Hematopoietic multipotent progenitor cell (in vitro differentiated cells): Measurements from ENCODE around the gene MRPS5. TPM values are rescaled to one million over a fixed set of nuclear protein-coding genes. Genes with fewer than 3 reads are reported as not detected.
"Not testable (repeated sequence)": the region's sequence is repeated elsewhere in the genome, so short reads cannot be mapped to it uniquely, and the experiment has no call there.

Experiments used
- DNase-seq, 3 donors: peaks; one replicate each; pipeline ENCODE4 v3.0.0-alpha.2; 2011 to 2015; ENCODE audit warnings: low read depth in 2 of 3, low spot score in 2 of 3
- total RNA-seq: library from RNA; depleted of rRNA; stranded (reverse); fragments of >200 nt; gene quantifications from one replicate; pipeline ENCODE4 v1.2.3, GENCODE V29; 2012

The MRPS5 gene
- total RNA-seq: 27.7 TPM

GRCh38 chr2:95121407-95122196, at the start of gene MRPS5:
Gene MRPS5 (minus strand): TSS chr2:95121808. CDS start chr2:95121791, 17 bp downstream.
- peak; percentile 65 to 80 (median 70) for DNase-seq

- no peak for DNase-seq
Observed at GRCh38 chr2:95166065-95166763, 44.6 kb upstream of the MRPS5 start.

- peak; percentile 90 to 98 (median 97) for DNase-seq
Observed at GRCh38 chr2:95165371-95166064, 43.9 kb upstream of the MRPS5 start, which contains the start of gene ZNF2. Gene ZNF2 (plus strand): TSS chr2:95165809. CDS start chr2:95176227, 10,418 bp downstream.

- DNase-seq: no peak
Observed at GRCh38 chr2:95165030-95165370, 43.4 kb upstream of the MRPS5 start.

- DNase-seq: peak; percentile 49 to 80 (median 79)
Observed at GRCh38 chr2:95159690-95160449, 38.3 kb upstream of the MRPS5 start, which contains the start of gene ZNF514. Gene ZNF514 (minus strand): TSS chr2:95159848. CDS start chr2:95153253, 6,595 bp downstream.

GRCh38 chr2:95158891-95159619, 37.4 kb upstream of the MRPS5 start:
- peak in 2 of 3 donors; percentile 30 to 40 for DNase-seq

- DNase-seq: no peak
Observed at GRCh38 chr2:95158441-95158840, 36.8 kb upstream of the MRPS5 start.

- peak in 1 of 3 donors; percentile 4 for DNase-seq
Observed at GRCh38 chr2:95149397-95149984, 27.9 kb upstream of the MRPS5 start.

GRCh38 chr2:95143838-95144237, 22.2 kb upstream of the MRPS5 start:
- no peak for DNase-seq

GRCh38 chr2:95138702-95139101, 17.1 kb upstream of the MRPS5 start:
- DNase-seq: no peak

- DNase-seq: no peak
Observed at GRCh38 chr2:95122197-95122551, 566 bp upstream of the MRPS5 start.

- no peak for DNase-seq
Observed at GRCh38 chr2:95121093-95121406, 558 bp downstream of the MRPS5 start.

GRCh38 chr2:95115418-95115817, 6.2 kb downstream of the MRPS5 start:
- DNase-seq: peak; percentile 43 to 76 (median 63)

- no peak for DNase-seq
Observed at GRCh38 chr2:95113464-95113863, 8.1 kb downstream of the MRPS5 start.

- DNase-seq: no peak
Observed at GRCh38 chr2:95110395-95110794, 11.2 kb downstream of the MRPS5 start.

- DNase-seq: no peak
Observed at GRCh38 chr2:95109260-95109659, 12.3 kb downstream of the MRPS5 start.

- DNase-seq: no peak
Observed at GRCh38 chr2:95106081-95106480, 15.5 kb downstream of the MRPS5 start.

- no peak for DNase-seq
Observed at GRCh38 chr2:95104606-95105005, 17.0 kb downstream of the MRPS5 start.

GRCh38 chr2:95099910-95100309, 21.7 kb downstream of the MRPS5 start:
- no peak for DNase-seq

GRCh38 chr2:95098273-95098672, 23.3 kb downstream of the MRPS5 start:
- not testable (repeated sequence) for DNase-seq
